GM21619 (cell line): ENCODE data around the gene FYB1.

ENCODE experiments used
- ATAC-seq: cut with Tn5 transposase; IDR thresholded peaks from one replicate; pipeline ENCODE4 v1.9.1; 2021; ENCODE audit not compliant: unreplicated experiment

FYB1 gene

DNA sequence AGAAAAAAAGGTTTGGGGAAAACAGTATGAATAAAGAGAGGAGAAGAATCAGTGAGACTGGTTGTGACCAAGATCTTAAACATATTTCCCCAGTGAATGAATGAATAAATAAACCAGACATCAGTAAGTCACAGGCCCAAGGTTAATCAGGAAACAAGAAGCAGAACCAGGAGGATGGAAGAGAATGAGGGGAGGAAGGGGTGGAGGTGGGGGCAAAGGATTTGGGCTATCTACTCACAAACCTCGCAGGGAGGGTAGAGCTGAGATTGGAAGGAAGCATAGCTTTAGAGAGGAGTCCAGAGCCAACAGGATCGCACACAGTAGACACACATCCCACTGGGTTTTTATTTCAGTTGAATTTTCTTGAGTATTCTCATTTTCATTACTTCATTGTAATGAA is 97.4 kb downstream of the FYB1 start:
- ATAC-seq = no peak

DNA sequence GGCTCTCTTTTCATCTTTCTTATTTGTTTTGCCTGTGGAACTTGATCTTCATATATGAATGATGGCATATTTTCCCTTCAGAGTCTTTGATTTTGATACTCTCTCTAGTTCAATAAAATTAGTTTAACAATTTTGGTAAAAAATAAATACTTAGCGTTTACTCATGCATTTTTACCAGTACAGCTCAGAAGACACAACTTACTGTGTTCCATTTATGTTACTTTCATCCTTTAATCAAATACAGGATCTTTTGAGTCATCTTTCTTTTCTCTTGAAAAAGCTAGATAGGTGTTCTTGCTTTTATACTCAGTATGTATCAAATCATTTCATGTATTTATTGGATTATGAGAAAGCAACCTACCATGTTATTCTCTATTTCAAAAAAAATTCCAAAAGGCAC is 98.0 kb downstream of the FYB1 start:
- no peak for ATAC-seq

DNA sequence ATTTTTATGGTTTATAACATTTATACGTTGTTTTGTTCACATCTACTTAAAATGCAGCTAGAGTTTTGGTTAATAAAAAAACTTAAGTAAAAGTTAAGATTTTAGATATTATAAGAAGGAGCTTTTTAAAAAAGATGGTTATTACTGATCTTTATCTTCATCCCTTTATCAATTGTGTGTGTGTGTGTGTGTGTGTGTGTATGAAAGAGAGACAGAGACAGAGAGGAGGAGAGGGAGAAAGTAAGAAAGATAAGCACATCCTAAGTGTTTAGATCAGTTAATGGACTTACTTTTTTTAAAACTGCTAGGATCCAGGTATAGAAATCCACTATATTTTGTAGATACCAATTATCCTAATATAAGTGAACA is 99.3 kb downstream of the FYB1 start:
- no peak for ATAC-seq

DNA sequence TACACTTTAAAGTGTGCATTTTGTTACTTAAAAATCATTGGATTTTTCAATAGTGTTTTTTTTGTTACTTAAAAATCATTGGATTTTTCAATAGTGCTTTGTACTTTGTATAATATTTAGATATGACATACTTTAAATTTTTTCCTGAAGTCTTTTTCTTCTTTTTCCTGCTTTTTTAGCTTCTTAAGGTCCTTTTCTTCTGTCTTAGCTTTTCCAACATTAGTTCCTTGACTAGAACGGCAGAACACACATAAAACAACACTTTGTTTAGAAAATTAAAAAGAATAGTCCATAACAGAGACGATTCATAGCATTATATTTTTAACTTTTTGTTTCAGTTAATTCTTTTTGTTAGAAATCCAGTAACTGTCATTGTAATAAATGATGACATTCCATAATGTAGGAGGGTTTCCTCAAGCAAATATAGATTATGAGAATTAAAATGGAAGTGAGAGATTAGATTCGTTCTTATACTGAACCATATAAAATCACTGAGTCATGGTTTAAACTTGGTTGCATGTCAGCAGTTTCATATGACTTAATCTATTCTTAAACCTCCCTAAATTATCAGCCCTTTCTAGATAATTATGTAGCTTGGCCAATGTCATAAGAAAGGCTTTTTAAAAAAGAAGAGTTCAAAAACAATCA is 99.8 kb downstream of the FYB1 start:
- no peak for ATAC-seq

DNA sequence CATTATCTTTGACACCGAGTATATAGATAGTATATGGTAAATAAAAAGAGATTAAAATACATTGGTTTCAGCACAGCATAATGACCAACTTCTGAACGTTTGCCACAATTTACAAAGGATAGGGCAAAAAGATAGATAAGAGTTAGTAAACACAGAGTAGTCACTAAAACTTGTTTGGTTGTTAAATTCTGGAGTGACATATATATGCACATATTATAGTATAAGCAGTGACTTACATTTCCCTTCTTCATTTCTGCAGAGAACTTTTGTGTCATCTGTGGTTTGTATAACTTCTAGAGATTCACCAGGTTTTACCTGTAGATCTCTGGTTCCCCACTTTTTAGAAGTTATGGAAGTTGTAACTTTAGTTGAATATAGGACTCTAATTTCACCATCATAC is 100.7 kb downstream of the FYB1 start:
- ATAC-seq = no peak

DNA sequence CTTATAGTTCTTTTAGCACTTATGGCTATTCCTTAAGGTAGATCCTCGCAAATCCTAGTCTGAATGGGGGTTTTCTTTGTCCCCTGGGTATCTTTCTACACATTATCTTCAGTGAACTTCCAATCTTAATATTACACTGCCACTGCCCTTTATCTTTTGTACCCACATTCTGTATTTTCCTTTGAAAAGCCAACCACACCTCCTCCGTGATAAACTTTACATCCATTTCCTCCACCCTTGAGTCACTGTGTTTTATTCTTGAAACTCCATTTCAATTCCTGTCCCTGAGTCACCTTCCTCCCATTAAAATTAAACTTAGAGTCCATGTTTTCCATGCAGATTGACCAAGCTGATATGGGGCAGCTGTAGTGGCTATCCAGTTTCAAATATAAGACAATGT is 102.0 kb downstream of the FYB1 start:
- ATAC-seq = no peak

DNA sequence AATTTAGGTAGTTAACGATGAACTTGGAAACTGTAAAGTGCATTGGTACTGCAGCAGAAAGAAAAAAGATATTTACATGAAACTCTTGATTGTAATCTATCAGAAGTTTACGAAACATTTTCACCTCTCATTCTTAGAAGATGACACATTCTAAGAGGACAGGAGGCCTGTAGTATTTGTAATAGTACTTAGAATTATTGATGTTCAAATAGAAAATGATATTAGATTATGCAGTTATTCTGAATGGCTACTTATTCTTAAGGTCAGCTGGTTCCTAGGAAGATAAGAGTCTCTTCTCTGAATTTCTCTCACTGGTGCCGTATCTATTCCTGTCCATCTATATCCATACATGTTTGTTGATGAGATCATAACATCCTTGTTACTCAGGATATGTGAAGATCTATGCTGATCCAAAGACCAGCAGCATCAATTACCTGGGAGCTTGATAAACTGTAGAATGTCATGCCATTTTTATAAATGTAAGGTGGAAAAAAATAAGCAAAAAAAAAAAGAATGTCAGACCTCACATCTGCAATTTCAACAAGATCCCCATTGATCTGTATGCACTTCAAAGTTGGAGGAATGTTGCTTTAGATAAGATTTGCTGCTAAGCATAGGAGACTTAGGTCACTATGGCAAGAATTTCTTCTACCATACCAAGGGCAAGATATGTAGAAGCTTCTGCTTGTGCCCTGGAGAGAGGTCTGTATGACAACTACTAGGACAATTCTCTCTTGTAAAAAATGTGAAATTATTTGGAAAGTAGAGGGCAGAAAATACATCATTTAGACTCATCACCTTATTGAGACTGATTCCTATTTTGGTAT is 102.8 kb downstream of the FYB1 start:
- ATAC-seq = no peak

DNA sequence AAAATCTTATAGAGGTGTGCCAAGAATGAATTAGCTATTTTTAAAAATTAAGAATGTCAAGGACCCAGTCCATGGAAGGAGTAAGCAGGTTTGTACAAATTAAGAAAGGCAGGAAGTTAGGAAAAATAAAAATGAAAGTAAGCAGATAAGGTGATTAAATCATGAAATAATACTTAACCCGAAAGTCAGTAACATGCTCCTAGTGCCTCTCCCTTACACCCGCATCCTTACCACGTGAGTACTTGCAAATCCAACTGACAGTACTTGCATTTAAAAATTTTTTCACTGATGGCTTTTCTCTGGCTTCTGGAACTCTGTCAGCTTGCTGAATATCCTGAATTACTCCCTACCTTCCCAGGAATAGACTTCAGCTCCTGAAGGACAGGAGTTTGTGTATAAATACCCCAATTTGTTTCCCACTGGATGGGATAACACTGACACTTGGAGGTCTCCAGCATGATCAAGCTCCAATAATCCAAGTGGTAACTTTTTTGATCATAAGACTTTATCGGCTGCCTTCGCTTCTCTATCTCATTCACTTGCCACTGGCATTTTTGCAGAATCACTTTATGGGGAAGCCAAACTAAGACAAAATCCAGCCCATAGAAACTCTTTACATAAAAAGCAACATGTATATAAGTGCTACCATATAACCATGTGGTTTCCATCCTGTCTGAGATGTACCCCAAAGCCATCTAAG is 103.6 kb downstream of the FYB1 start:
- no peak for ATAC-seq

DNA sequence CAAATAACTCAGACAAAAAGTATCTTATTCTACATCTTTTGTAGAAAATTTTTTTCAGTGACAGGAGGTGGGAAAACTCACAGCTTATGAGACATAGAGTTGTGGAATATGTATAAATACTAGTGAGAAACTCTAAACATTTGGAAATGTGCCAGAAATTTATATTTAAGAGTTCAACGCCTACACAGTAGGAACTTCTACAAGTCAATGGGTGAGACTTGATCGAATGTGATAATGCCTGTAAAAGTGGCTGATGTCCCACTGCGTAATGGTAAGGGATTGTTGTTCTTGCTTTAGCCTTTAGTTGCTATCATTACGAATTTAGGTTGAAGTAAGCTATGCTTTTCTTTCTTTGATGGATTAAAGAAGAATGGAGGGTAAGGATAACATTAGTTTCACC is 105.2 kb downstream of the FYB1 start:
- ATAC-seq = no peak

DNA sequence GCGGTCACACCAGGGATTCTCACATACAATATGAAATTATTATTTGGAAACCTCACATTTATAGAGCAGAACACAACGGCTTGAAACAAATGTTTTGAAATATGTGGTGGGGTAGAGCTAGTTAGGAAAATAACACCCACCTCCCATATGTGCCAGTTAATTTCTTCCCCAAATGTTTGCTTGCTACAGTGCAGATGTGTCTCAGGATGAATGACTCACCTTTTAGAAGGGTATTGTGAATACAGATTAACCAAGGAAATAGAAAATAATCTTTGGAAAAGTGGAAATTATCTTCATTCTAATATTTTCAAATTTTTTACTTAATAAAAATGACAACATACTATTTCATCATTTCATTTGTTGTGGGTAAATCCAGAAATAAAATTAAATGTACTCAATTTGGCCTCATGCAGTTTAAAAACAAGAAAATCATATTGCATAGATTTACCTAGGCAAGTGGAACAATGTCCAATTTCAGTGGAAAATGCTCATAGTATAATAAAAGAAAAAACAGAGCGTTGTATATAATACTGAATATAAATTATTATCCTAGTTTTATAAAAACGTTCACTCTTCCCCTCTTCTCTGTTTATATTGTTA is 105.9 kb downstream of the FYB1 start:
- no peak for ATAC-seq

DNA sequence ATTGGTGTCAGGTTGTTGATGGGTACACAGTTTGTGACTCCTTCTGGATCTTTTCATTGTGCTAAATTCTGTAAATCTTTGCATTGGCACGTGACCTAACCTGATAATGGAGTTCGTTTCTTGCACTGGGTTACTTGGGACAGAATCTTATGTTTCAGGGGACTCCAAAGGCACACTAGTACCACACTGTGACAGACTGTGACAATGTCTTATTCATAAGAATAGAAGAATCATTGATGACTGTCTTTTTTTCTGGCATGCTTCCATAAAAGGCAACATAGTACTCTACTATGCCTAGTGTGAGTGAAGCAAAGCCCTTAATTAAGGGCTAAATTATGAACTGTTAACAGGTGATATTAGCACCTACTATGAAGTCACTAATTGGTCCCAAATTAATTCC is 109.8 kb downstream of the FYB1 start:
- ATAC-seq = no peak

DNA sequence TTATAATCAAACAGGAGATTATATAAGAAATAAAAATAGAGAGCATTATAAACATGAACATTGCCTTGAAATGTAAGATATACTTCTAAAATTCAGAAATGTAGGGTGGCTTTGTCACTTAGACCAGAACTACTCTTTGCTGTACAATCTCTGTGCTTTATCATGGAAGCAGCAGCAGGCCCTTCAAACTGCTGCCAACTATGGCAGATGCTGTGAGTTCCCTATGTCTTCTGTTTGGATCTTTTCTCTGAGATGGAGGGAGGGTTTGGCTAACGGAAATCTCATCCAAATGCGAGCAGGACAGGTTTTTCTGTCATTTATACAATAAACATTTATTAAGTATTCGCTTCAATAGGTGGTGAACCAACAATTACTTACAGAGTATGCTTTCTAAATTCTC is 110.4 kb downstream of the FYB1 start:
- no peak for ATAC-seq

DNA sequence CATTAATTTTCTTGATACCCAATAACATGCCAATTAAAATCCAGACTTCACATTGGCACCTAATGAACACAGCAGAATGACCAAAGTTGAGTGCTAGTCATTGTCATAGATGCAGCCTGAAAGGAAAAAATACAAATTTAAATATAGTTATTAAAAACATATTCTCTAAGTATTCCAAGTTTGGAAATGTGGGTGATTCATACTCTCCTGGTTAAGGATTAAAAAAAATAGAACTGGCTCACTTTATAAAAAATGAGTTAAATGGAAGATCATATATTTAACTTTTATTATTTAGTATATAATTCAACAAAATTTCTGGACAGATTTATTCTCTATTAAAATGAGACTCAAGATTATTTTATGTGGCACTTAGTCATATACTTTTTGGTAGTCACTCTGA is 112.0 kb downstream of the FYB1 start:
- ATAC-seq = no peak

DNA sequence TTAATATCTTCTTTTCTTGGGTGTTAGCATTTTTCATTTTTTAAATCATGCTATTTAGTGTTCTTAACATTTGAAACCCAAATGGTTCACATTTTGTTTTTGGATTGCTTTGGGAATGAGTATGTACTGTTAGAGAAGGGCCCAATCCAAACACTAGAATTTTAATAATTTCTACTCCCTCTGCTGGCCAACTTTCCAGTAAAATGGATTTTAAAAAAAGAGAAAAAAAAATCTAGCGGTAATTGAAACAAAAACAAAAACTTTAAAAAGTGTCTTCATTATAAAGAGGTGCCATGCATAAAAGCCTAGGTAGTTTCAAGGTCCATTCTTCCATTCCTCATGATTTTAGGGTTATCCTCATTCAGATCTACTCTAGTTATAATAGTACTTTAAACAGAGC is 113.0 kb downstream of the FYB1 start:
- no peak for ATAC-seq

DNA sequence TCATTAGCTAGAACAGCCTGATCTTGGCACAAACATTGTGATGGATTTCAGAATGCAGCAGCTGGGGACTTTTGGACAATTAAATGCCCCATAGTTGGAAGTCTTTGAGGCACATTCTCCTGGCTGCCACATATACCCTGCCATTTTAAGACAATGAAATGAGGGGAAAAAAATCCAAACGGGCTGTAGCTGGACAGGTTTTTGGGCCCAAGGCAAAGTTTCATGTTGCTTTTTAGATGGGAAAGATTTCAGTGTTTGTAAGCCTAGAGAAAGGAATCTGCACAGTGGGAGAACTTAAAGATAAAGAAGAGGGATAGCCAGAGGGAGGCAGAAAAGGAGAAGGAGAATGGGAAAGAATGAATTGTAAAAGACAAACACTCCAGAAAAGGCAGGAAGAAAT is 115.1 kb downstream of the FYB1 start:
- no peak for ATAC-seq

DNA sequence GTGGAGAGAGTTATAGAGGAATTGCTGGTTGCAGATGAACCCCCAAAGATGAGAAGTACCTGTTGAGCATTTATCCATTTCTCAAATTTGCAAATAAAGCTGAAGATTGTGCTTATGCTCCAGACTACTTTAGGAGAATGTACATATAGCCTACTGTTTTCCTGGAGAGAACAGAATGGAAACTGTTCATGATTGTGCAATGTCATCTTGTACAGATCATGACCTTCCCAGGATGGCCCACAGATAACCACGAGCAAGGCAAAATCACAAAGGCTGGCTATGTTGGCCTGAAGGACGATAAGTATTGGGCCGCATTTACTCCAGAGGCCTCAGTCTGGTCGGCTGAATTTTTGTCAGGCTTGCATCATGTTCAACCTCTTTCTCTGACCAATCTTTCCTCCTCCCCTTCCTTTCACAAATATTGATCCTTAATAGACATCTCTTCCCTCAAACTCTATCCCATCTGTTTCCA is 116.6 kb downstream of the FYB1 start:
- no peak for ATAC-seq

DNA sequence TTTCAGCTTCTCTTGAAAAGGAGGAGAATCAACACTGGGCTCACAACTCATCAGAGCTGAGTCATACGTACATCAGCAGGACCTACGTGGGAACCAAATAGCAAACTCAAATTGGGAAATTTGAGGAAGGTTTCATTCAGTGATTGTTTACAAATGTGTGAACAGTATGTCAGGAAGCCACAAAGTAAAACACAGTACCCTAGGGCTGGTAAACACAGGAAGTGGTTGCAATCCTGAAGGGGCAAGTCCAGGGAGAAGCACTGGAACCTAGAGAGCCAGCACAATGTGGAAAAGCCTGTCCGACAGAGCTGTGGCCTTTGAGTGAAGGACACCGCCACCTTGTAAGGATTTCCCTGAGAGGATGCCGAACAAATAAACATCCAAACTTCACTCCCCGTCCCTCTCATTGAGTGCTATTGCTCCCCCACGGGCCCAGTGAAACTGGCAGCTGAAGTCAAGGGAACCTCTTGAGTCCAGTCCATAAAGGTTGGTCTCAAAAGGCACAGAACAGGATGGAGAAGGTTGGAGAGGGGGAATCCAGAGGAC is 118.4 kb downstream of the FYB1 start:
- ATAC-seq = no peak

DNA sequence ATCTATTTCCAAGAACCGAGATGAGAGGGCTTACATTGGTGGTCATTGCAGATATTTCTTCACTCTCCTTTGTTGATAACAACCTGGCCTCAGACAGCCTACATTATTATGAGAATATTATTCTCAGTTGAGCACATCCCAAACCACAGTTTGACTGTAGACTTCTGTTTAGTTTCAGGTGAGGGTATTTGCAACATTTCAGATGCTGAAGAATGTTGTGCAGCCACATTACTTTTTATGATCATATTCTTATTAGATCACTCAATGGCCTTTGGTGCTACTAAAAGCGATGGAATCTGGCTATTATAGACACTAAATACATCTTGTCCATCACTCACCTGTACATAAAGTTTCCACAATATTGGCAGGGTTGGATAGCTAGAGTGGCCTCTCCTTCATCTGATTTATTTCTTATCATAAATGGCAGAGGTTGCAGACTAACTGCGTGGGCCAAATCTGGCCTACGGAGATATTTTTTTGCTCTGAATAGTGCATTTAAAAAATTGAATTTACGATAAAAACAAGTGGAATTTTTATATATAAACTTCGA is 119.0 kb downstream of the FYB1 start:
- ATAC-seq = no peak

DNA sequence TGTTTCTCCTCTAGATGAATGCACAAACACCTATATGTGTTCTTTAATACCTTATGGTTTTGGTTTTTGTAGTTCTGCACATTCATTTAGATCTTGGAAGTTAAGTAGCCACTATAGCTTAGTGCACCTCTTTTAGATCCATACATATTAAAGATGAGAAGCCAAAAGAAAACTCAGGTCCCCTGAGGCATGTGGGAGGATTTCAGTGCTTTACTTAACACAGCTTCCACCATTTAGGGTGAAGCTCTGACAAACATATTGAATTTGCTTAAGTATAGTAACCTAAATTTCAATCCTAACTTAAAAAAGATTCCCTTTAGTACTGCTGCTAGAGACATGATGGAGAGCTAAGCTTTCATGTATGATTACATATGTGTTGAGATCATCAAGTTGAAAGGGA is 119.5 kb downstream of the FYB1 start:
- no peak for ATAC-seq

DNA sequence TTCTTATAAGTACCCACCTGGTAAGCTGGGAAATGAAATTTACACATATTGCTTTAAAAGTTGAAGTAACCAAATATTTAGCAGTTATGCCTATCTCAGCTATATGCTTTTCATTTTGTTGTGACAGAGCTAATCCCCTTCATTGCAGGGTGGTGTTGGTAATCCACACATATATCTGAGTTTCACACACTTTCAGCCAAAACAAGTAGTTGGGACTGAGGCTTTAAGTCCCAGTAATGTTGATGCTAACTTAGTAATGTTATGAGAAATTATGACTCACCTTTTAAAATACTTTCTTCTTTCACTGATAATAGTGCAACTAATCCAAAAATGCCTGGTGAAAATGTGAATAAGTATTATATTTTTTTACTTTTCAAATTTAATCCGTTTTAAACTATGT is 126.0 kb downstream of the FYB1 start:
- no peak for ATAC-seq
